SU-DHL-6 (cell line): ENCODE data around the gene C2CD4C.

ENCODE experiments used
- H2AFZ ChIP-seq: fragments of 200-600 bp; sonication (generic); 2 replicates; pipeline ENCODE4 v1.6.1; 2014; ENCODE audit warnings: low read depth, mild to moderate bottlenecking, moderate library complexity, mixed read lengths, antibody characterized with exemption, low read length; ENCODE audit not compliant: severe bottlenecking
- H3F3A ChIP-seq: fragments of 200-600 bp; shearing (Covaris generic); 2 replicates; pipeline ENCODE4 v1.6.0; 2016; ENCODE audit warnings: antibody characterized with exemption, mild to moderate bottlenecking; ENCODE audit not compliant: insufficient read depth
- H3K27ac ChIP-seq: fragments of 200-600 bp; sonication (generic); 2 replicates; pipeline ENCODE4 v1.5.1; 2016; ENCODE audit warnings: low read depth, mild to moderate bottlenecking, low read length, moderate library complexity, mixed read lengths
- H3K27me3 ChIP-seq: fragments of 200-600 bp; sonication (generic), shearing (Covaris generic); 2 replicates; pipeline ENCODE4 v1.6.0; 2014; ENCODE audit warnings: mild to moderate bottlenecking, low read length
- H3K36me3 ChIP-seq: fragments of 200-600 bp; sonication (generic); 2 replicates; pipeline ENCODE4 v1.6.1; 2014; ENCODE audit warnings: mild to moderate bottlenecking, low read length, mixed read lengths
- H3K4me2 ChIP-seq: fragments of 300-600, 200-600 bp; shearing (Covaris generic), sonication (generic); 2 replicates; pipeline ENCODE4 v1.6.0; 2014; ENCODE audit warnings: low read length, low read depth, mild to moderate bottlenecking; ENCODE audit not compliant: poor library complexity, severe bottlenecking
- H3K4me3 ChIP-seq: fragments of 200-600 bp; sonication (generic); 2 replicates; pipeline ENCODE4 v1.5.1; 2014; ENCODE audit warnings: antibody characterized with exemption, low read length, mild to moderate bottlenecking, mixed read lengths; ENCODE audit not compliant: insufficient read depth, poor library complexity, severe bottlenecking
- H3K79me2 ChIP-seq: fragments of 200-600 bp; sonication (generic); 2 replicates; pipeline ENCODE4 v1.6.1; 2014; ENCODE audit warnings: mild to moderate bottlenecking, low read length, moderate library complexity; ENCODE audit not compliant: insufficient read depth
- H3K9ac ChIP-seq: fragments of 200-600 bp; sonication (generic); 2 replicates; pipeline ENCODE4 v1.7.0; 2014; ENCODE audit warnings: mild to moderate bottlenecking, low read length
- H3K9me2 ChIP-seq: fragments of 200-600 bp; sonication (generic); replicated peaks from 2 replicates; pipeline ENCODE4 v1.6.1; 2014; ENCODE audit warnings: low read length; ENCODE audit not compliant: insufficient read depth
- H3K9me3 ChIP-seq: fragments of 200-600 bp; sonication (generic); 2 replicates; pipeline ENCODE4 v1.6.1; 2014; ENCODE audit warnings: low read length, mixed read lengths; ENCODE audit not compliant: insufficient read depth
- H4K20me1 ChIP-seq: fragments of 200-600 bp; sonication (generic); 2 replicates; pipeline ENCODE4 v1.6.1; 2014; ENCODE audit warnings: low read depth, mild to moderate bottlenecking, antibody characterized with exemption, low read length, moderate library complexity, mixed read lengths
- EZH2phosphoT487 ChIP-seq: fragments of 200-600 bp; sonication (generic), shearing (Covaris generic); conservative IDR thresholded peaks from 2 replicates; pipeline ENCODE4 v1.6.1; 2018; ENCODE audit warnings: mild to moderate bottlenecking, antibody characterized with exemption, low read length, moderate library complexity, mixed read lengths
- TF ChIP-seq, protein P1 (sequence below): fragments of 200-600 bp; sonication (generic); IDR thresholded peaks from one replicate; pipeline ENCODE4 v1.5.1; 2017; ENCODE audit warnings: antibody characterized with exemption, mild to moderate bottlenecking, low read length, moderate library complexity; ENCODE audit not compliant: insufficient read depth, poor library complexity, severe bottlenecking

C2CD4C gene

DNA sequence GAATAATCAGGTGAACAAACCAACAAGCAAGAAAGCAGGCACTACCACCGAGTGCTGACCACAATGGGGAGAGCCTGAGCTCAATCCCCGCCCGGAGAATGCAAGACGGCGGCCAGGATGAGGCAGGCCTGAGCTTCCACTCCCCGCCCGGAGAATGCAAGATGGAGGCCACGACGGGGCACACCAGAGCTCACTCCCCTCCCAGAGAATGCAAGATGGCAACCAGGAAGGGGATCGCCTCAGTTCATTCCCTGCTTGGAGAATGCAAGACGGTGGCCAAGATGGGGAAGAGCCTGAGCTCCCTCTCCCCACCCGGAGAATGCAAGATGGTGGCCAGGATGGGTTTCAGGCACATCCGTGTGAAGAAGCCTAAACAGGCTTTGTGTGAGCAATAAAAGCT is 39.7 kb downstream of the C2CD4C start:
- no peak for TF ChIP-seq EZH2phosphoT487
- Histone ChIP-seq H3K27me3 (no peaks in the 10 kb centered on the region), H3K9ac (no peak overlapping the region), H3K36me3 (no peaks in the 10 kb centered on the region), H3F3A (no peaks in the 10 kb centered on the region), H3K4me3 (no peak overlapping the region), H4K20me1 (no peaks in the 10 kb centered on the region), H3K9me2 (no peaks in the 10 kb centered on the region), H3K79me2 (no peaks in the 10 kb centered on the region), H3K4me2 (no peak overlapping the region), H2AFZ (no peak overlapping the region), H3K9me3 (no peaks in the 10 kb centered on the region), H3K27ac (no peak overlapping the region)

DNA sequence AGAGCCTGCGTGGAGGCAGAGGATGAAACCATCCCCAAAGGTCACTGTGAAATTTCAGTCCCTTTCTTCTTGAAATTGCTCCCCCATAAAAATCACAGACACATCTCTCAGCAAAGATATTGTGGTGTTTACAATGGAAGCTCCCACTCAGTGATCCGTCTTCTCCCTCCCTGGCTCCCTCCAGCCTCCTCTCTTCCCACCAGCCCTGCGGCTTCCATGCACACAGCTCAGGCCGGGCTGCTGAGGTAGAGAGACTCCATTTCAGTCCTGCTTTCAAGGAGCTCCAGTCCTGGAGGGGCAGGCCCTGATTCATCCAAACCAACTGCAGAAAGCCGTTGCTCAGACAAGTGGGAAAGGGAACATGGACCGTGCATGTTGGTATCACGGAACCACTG is 40.3 kb downstream of the C2CD4C start:
- H3K9me3 ChIP-seq = no peaks in the 10 kb centered on the region
- H3K27ac ChIP-seq = no peak overlapping the region
- H2AFZ ChIP-seq = no peak overlapping the region
- no peak overlapping the region for H3K4me3 ChIP-seq
- no peaks in the 10 kb centered on the region for H3F3A ChIP-seq
- TF ChIP-seq, protein P1, sequence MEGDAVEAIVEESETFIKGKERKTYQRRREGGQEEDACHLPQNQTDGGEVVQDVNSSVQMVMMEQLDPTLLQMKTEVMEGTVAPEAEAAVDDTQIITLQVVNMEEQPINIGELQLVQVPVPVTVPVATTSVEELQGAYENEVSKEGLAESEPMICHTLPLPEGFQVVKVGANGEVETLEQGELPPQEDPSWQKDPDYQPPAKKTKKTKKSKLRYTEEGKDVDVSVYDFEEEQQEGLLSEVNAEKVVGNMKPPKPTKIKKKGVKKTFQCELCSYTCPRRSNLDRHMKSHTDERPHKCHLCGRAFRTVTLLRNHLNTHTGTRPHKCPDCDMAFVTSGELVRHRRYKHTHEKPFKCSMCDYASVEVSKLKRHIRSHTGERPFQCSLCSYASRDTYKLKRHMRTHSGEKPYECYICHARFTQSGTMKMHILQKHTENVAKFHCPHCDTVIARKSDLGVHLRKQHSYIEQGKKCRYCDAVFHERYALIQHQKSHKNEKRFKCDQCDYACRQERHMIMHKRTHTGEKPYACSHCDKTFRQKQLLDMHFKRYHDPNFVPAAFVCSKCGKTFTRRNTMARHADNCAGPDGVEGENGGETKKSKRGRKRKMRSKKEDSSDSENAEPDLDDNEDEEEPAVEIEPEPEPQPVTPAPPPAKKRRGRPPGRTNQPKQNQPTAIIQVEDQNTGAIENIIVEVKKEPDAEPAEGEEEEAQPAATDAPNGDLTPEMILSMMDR = no peak
- TF ChIP-seq EZH2phosphoT487 = no peak
- H3K36me3 ChIP-seq = no peaks in the 10 kb centered on the region
- no peaks in the 10 kb centered on the region for H3K9me2 ChIP-seq
- no peaks in the 10 kb centered on the region for H3K79me2 ChIP-seq
- H3K4me2 ChIP-seq = no peak overlapping the region
- no peaks in the 10 kb centered on the region for H3K27me3 ChIP-seq
- no peak overlapping the region for H3K9ac ChIP-seq
- no peaks in the 10 kb centered on the region for H4K20me1 ChIP-seq

DNA sequence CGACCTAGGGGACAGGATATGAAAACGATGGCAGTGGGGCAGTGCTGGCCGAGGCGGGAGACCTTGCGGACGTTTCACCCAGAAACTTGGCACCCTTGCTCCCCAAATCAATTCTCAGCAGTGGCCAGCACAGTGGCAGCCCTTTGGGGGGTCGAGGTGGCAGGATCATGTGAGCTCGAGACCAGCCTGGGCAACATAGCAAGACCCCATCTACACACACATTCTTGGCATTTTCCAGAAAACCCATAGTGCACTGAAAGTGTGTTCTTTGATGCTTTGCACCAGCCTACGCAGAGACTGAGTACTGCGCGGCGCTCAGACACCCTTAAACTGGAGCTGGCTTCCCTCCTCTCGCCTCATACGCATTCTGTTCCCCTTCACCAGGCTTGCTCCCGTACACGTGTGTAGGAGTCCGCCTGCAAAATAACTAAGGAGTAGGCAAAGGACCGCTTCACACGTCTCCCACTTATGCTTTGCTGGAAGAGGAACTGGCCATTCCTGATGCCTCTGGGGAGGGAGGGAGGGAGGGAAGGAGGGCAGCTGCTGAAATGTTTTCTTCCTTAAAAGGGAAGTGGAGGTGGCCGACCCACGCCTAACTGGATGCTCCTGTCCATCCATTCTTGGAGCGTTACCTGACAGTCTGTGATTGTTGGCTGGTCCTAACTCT is 40.9 kb downstream of the C2CD4C start:
- no peak overlapping the region for H3K9ac ChIP-seq
- no peak for TF ChIP-seq EZH2phosphoT487
- TF ChIP-seq, protein P1 = no peak
- no peak overlapping the region for H3K27ac ChIP-seq
- no peaks in the 10 kb centered on the region for H3K36me3 ChIP-seq
- no peaks in the 10 kb centered on the region for H3F3A ChIP-seq
- no peaks in the 10 kb centered on the region for H3K27me3 ChIP-seq
- H3K79me2 ChIP-seq = no peaks in the 10 kb centered on the region
- no peaks in the 10 kb centered on the region for H4K20me1 ChIP-seq
- H3K9me2 ChIP-seq = no peaks in the 10 kb centered on the region
- no peaks in the 10 kb centered on the region for H3K9me3 ChIP-seq
- no peak overlapping the region for H2AFZ ChIP-seq
- no peak overlapping the region for H3K4me2 ChIP-seq
- no peak overlapping the region for H3K4me3 ChIP-seq

- Histone ChIP-seq H3K79me2 (no peaks in the 10 kb centered on the region), H3K36me3 (no peaks in the 10 kb centered on the region), H2AFZ (no peak overlapping the region), H3K27ac (no peak overlapping the region), H3F3A (no peaks in the 10 kb centered on the region), H3K9ac (no peak overlapping the region), H3K4me2 (no peak overlapping the region), H4K20me1 (no peaks in the 10 kb centered on the region), H3K4me3 (no peak overlapping the region), H3K27me3 (no peaks in the 10 kb centered on the region), H3K9me2 (no peaks in the 10 kb centered on the region), H3K9me3 (no peaks in the 10 kb centered on the region)
- no peak for TF ChIP-seq EZH2phosphoT487
- TF ChIP-seq, protein P1 = no peak
Measured at GRCh38 chr19:367561-367960, 41.4 kb downstream of the C2CD4C start.
